Measurements from ENCODE around the gene RC3H1.

DNA sequence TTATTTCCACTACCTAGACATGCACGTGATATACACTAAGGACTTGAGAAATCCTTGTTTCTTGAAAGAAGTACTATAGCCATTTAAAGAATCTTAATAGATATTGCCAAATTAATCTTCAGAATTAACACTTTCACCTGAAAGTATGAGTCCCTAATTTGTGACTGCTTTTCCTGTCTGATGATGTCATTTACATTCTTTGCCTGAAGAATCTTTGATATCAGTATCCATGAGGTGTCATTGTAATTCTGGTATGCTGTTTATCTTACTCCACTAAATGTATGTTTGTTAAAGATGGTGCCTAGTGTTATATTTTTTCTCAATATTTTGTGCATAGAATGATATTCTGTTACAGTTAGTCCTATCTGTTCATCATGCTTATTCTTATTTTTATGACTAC, 48.5 kb upstream of the RC3H1 start:
- no peak for TF ChIP-seq POLR2A (IDR thresholded peaks at IDR 0.05)
- TF ChIP-seq, protein P1, sequence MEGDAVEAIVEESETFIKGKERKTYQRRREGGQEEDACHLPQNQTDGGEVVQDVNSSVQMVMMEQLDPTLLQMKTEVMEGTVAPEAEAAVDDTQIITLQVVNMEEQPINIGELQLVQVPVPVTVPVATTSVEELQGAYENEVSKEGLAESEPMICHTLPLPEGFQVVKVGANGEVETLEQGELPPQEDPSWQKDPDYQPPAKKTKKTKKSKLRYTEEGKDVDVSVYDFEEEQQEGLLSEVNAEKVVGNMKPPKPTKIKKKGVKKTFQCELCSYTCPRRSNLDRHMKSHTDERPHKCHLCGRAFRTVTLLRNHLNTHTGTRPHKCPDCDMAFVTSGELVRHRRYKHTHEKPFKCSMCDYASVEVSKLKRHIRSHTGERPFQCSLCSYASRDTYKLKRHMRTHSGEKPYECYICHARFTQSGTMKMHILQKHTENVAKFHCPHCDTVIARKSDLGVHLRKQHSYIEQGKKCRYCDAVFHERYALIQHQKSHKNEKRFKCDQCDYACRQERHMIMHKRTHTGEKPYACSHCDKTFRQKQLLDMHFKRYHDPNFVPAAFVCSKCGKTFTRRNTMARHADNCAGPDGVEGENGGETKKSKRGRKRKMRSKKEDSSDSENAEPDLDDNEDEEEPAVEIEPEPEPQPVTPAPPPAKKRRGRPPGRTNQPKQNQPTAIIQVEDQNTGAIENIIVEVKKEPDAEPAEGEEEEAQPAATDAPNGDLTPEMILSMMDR (IDR thresholded peaks at IDR 0.05), result no peak
- TF ChIP-seq POLR2AphosphoS5 (IDR thresholded peaks at IDR 0.05; ENCODE audit: insufficient read depth in 1 of 2, low read depth in 1 of 2), result no peak
